Measurements from ENCODE around the gene KIR2DL3.
"Not testable (repeated sequence)": the region's sequence is repeated elsewhere in the genome, so short reads cannot be mapped to it uniquely, and the experiment has no call there.

KIR2DL3 gene

GRCh38 chr19:54744080-54744479, 5.8 kb downstream of the KIR2DL3 start:
- not testable (repeated sequence) for DNase-seq (ENCODE audit: low read depth)

- not testable (repeated sequence) for DNase-seq (ENCODE audit: low read depth)
Measured at GRCh38 chr19:54747614-54748322, 9.5 kb downstream of the KIR2DL3 start.

GRCh38 chr19:54750276-54750675, 12.0 kb downstream of the KIR2DL3 start:
- DNase-seq (ENCODE audit: low read depth), result not testable (repeated sequence)

GRCh38 chr19:54756204-54757110, 18.1 kb downstream of the KIR2DL3 start:
- DNase-seq (ENCODE audit: low read depth), result not testable (repeated sequence)

- not testable (repeated sequence) for DNase-seq (ENCODE audit: low read depth)
Measured at GRCh38 chr19:54758577-54758976, 20.3 kb downstream of the KIR2DL3 start.

- not testable (repeated sequence) for DNase-seq (ENCODE audit: low read depth)
Measured at GRCh38 chr19:54764219-54764618, 25.9 kb downstream of the KIR2DL3 start.

- DNase-seq (ENCODE audit: low read depth), result not testable (repeated sequence)
Measured at GRCh38 chr19:54766464-54766863, 28.2 kb downstream of the KIR2DL3 start.

GRCh38 chr19:54769646-54770045, 31.3 kb downstream of the KIR2DL3 start, which contains the start of gene KIR2DL1:
KIR2DL1 (plus strand) TSS chr19:54769793; CDS start chr19:54769851, 58 bp downstream.
- DNase-seq (ENCODE audit: low read depth), result not testable (repeated sequence)

GRCh38 chr19:54770511-54770910, 32.2 kb downstream of the KIR2DL3 start:
- DNase-seq (ENCODE audit: low read depth), result not testable (repeated sequence)

- not testable (repeated sequence) for DNase-seq (ENCODE audit: low read depth)
Measured at GRCh38 chr19:54771018-54771960, 33.0 kb downstream of the KIR2DL3 start.

GRCh38 chr19:54772666-54773065, 34.4 kb downstream of the KIR2DL3 start:
- not testable (repeated sequence) for DNase-seq (ENCODE audit: low read depth)

- not testable (repeated sequence) for DNase-seq (ENCODE audit: low read depth)
Measured at GRCh38 chr19:54775095-54775815, 36.9 kb downstream of the KIR2DL3 start.

- not testable (repeated sequence) for DNase-seq (ENCODE audit: low read depth)
Measured at GRCh38 chr19:54775830-54776229, 37.5 kb downstream of the KIR2DL3 start.

- DNase-seq (ENCODE audit: low read depth), result not testable (repeated sequence)
Measured at GRCh38 chr19:54777851-54778250, 39.5 kb downstream of the KIR2DL3 start.

- DNase-seq (ENCODE audit: low read depth), result not testable (repeated sequence)
Measured at GRCh38 chr19:54778896-54779295, 40.6 kb downstream of the KIR2DL3 start.

GRCh38 chr19:54782916-54783315, 44.6 kb downstream of the KIR2DL3 start:
- not testable (repeated sequence) for DNase-seq (ENCODE audit: low read depth)

- DNase-seq (ENCODE audit: low read depth), result not testable (repeated sequence)
Measured at GRCh38 chr19:54786091-54786723, 47.9 kb downstream of the KIR2DL3 start.

- not testable (repeated sequence) for DNase-seq (ENCODE audit: low read depth)
Measured at GRCh38 chr19:54788154-54788553, 49.8 kb downstream of the KIR2DL3 start.

GRCh38 chr19:54790711-54791110, 52.4 kb downstream of the KIR2DL3 start:
- no peak for DNase-seq (ENCODE audit: low read depth)

GRCh38 chr19:54791476-54791875, 53.2 kb downstream of the KIR2DL3 start:
- DNase-seq (ENCODE audit: low read depth), result no peak
